Lung (tissue), 12 donors: ENCODE results near the gene ZNF148. TPM values are rescaled to one million over a fixed set of nuclear protein-coding genes. Genes with fewer than 3 reads are reported as not detected.

Source experiments
- ATAC-seq: fragments of 200-7000 bp; cut with Tn5 transposase; one replicate; pipeline ENCODE4 v1.9.1; 2020; ENCODE audit warnings: moderate number of reproducible peaks; ENCODE audit not compliant: insufficient read depth, low FRiP score
- DNase-seq, 3 donors: peaks; one replicate each; pipeline ENCODE4 v3.0.0-alpha.2; 2013 to 2017
- H3K27ac ChIP-seq, 2 donors: one replicate each; pipeline ENCODE4 v1.5.1; 2013; ENCODE audit warnings: mild to moderate bottlenecking in 2 of 2, moderate library complexity in 2 of 2, control low read depth in 1 of 2, inconsistent platforms in 1 of 2, low read depth in 1 of 2, low read length in 1 of 2
- H3K27me3 ChIP-seq, 3 donors: one replicate each; pipeline ENCODE4 v1.5.1; 2013; ENCODE audit warnings: low read length in 2 of 3; ENCODE audit not compliant: control insufficient read depth in 3 of 3, insufficient read depth in 3 of 3
- H3K36me3 ChIP-seq, 4 donors: one replicate each; pipeline ENCODE4 v1.5.1; 2013; ENCODE audit warnings: low read length in 4 of 4, mild to moderate bottlenecking in 1 of 4, moderate library complexity in 1 of 4; ENCODE audit not compliant: control insufficient read depth in 4 of 4, insufficient read depth in 4 of 4
- H3K4me1 ChIP-seq, 5 donors: one replicate each; pipeline ENCODE4 v1.5.1; 2013; ENCODE audit warnings: low read length in 5 of 5, mild to moderate bottlenecking in 2 of 5, moderate library complexity in 1 of 5; ENCODE audit not compliant: control insufficient read depth in 5 of 5, insufficient read depth in 5 of 5
- H3K4me3 ChIP-seq: one replicate; pipeline ENCODE4 v1.5.1; 2013; ENCODE audit warnings: mild to moderate bottlenecking, control low read depth, moderate library complexity
- H3K9ac ChIP-seq, 2 donors: one replicate each; pipeline ENCODE4 v1.5.1; 2013; ENCODE audit warnings: low read length in 2 of 2, control low read depth in 1 of 2; ENCODE audit not compliant: insufficient read depth in 1 of 2
- H3K9me3 ChIP-seq, 4 donors: one replicate each; pipeline ENCODE4 v1.5.1; 2013; ENCODE audit warnings: low read length in 3 of 4, mild to moderate bottlenecking in 1 of 4, moderate library complexity in 1 of 4; ENCODE audit not compliant: control insufficient read depth in 4 of 4, insufficient read depth in 3 of 4
- WGBS, 2 donors: extraction: QIAGEN DNeasy Blood & Tissue Kit; methylation state at CpG; one replicate each; pipeline ENCODE4 v1.1.7; 2013; 5-methylcytosine and 5-hydroxymethylcytosine counted together
- polyA plus RNA-seq, 2 donors: library from polyadenylated mRNA; stranded (reverse); fragments of 200-250 nt; gene quantifications; one replicate each; pipeline ENCODE4 v1.2.1, GENCODE V29; 2013
- total RNA-seq, 2 donors: library from RNA; depleted of rRNA in 1 of 2; stranded (reverse); fragments of >200 nt in 1 of 2; gene quantifications; one replicate each; pipeline ENCODE4 v1.2.1, GENCODE V29; 2014 to 2021
- TF ChIP-seq, protein P1 (sequence below): IDR thresholded peaks from 2 replicates; pipeline ENCODE4 v1.5.1; 2012; ENCODE audit warnings: mild to moderate bottlenecking; ENCODE audit errors: control extremely low read depth, extremely low read depth
- donor health status: control.
- donor health status: control.
- donor health status: Bipolar disorder and iron deficiency.
- donor health status: healthy.
- donor health status: DM: yes; HTN: yes; CAD: no.

ZNF148 gene
- total and polyA plus RNA-seq, 4 donors, result 3.5 to 46.2 (median 20.4) TPM

DNA sequence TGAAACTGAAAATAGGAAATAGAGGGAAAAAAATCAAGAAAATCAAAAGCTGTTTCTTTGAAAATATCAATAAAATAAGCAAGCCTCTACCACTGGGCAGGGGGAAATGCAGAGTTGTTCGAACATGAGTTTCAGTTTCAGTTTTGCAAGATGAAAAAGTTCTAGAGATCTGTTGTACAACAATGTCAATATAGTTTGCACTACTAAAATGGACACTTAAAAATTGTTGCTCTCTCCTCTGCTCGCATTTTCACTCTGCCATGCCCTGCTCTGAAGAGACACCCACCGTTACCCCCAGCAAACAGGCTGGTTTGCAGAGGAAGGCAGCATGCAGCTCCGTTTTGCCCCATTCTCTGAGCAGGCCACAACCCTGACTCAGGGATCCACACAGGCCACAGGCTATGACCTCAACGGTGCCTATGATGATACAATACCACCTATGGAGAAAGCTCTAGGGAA lies 64.5 kb downstream of the ZNF148 start:
- H3K9me3 ChIP-seq, result peaks cover 0 to 6% (median under 1%) of the 10 kb centered on the region in 4 donors
- no peak overlapping the region for H3K4me3 ChIP-seq
- peaks cover 3 to 34% (median 17%) of the 10 kb centered on the region in 4 donors for H3K36me3 ChIP-seq
- H3K27ac ChIP-seq, result peak overlapping the region in 1 of 2 donors; percentile 32
- H3K9ac ChIP-seq, result no peak overlapping the region
- no peak for DNase-seq
- TF ChIP-seq, protein P1, sequence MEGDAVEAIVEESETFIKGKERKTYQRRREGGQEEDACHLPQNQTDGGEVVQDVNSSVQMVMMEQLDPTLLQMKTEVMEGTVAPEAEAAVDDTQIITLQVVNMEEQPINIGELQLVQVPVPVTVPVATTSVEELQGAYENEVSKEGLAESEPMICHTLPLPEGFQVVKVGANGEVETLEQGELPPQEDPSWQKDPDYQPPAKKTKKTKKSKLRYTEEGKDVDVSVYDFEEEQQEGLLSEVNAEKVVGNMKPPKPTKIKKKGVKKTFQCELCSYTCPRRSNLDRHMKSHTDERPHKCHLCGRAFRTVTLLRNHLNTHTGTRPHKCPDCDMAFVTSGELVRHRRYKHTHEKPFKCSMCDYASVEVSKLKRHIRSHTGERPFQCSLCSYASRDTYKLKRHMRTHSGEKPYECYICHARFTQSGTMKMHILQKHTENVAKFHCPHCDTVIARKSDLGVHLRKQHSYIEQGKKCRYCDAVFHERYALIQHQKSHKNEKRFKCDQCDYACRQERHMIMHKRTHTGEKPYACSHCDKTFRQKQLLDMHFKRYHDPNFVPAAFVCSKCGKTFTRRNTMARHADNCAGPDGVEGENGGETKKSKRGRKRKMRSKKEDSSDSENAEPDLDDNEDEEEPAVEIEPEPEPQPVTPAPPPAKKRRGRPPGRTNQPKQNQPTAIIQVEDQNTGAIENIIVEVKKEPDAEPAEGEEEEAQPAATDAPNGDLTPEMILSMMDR, result no peak
- peak; percentile 53 for ATAC-seq
- WGBS, 2 donors, result 15 to 20% methylated on average over 5 of the region's 5 CpGs
- no peaks in the 10 kb centered on the region for H3K27me3 ChIP-seq
- peaks cover 0 to 3% (median 0%) of the 10 kb centered on the region in 5 donors for H3K4me1 ChIP-seq

GRCh38 chr3:125309476-125309875 lies 65.6 kb downstream of the ZNF148 start:
- Histone ChIP-seq H3K36me3 (peaks cover 3 to 34% (median 15%) of the 10 kb centered on the region in 4 donors), H3K4me1 (peaks cover 0 to 3% (median 0%) of the 10 kb centered on the region in 5 donors), H3K4me3 (no peak overlapping the region), H3K9me3 (peaks cover 0 to 6% (median under 1%) of the 10 kb centered on the region in 4 donors), H3K27ac (no peak overlapping the region), H3K27me3 (no peaks in the 10 kb centered on the region), H3K9ac (no peak overlapping the region)
- TF ChIP-seq, protein P1, result no peak
- no peak for ATAC-seq
- DNase-seq, result no peak
- 84% methylated on average over 9 of the region's 9 CpGs for WGBS, 2 donors

DNA sequence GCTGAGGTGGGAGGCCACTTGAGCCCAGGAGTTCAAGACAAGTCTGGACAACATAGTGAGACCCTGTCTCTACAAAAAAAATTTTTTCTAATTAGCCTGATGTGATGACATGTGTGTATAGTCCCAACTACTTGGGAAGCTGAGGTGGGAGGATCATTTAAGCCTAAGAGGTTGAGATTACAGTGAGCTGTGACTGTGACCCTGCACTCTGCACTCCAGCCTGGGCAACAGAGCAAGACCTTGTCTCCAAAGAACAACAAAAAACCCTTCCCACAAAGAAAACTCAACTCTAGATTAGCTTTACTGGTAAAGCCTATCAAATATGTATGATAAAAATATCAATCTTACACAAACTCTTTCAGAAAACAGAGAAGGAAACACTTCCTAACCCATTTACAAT lies 68.5 kb downstream of the ZNF148 start:
- ATAC-seq (no peak), DNase-seq (no peak)
- TF ChIP-seq, protein P1, result no peak
- Histone ChIP-seq H3K36me3 (peaks cover 2 to 20% (median 10%) of the 10 kb centered on the region in 4 donors), H3K27ac (no peak overlapping the region), H3K9me3 (peaks cover 0 to 6% (median under 1%) of the 10 kb centered on the region in 4 donors), H3K4me3 (no peak overlapping the region), H3K27me3 (no peaks in the 10 kb centered on the region), H3K4me1 (peaks cover 0 to 4% (median 0%) of the 10 kb centered on the region in 5 donors), H3K9ac (no peak overlapping the region)

DNA sequence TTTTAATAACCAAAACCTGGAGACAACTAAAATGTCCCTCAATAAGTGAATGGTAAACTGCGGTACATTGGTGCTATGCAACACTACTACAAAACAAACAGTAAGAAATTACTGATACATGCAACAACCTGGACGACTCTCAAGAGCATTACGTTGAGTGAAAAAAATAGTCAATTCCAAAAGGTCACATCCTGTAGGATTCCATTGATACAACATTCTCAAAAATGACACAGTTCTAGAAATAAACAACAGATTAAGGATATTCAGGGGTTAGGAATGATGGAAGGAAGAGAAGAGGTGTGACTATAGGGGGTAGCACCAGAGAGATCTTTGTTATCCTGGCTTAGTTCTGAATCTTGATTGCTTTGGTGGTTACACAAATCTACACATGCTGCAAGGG lies 72.2 kb downstream of the ZNF148 start:
- TF ChIP-seq, protein P1, result no peak
- Histone ChIP-seq H3K4me3 (no peak overlapping the region), H3K9ac (no peak overlapping the region), H3K9me3 (no peaks in the 10 kb centered on the region), H3K4me1 (peaks cover 0 to 4% (median 0%) of the 10 kb centered on the region in 5 donors), H3K27me3 (no peaks in the 10 kb centered on the region), H3K27ac (no peak overlapping the region), H3K36me3 (peaks cover 0 to 7% (median 4%) of the 10 kb centered on the region in 4 donors)
- no peak for DNase-seq
- no peak for ATAC-seq
- WGBS, 2 donors, result 90 to 94% methylated on average over 3 of the region's 3 CpGs
